Iris pigment epithelial cell (primary cell): ENCODE results near the gene MYD88.

Experiments used
- DNase-seq: peaks from one replicate; pipeline ENCODE4 v3.0.0-alpha.2; 2011; ENCODE audit warnings: low read depth

The MYD88 gene

DNA sequence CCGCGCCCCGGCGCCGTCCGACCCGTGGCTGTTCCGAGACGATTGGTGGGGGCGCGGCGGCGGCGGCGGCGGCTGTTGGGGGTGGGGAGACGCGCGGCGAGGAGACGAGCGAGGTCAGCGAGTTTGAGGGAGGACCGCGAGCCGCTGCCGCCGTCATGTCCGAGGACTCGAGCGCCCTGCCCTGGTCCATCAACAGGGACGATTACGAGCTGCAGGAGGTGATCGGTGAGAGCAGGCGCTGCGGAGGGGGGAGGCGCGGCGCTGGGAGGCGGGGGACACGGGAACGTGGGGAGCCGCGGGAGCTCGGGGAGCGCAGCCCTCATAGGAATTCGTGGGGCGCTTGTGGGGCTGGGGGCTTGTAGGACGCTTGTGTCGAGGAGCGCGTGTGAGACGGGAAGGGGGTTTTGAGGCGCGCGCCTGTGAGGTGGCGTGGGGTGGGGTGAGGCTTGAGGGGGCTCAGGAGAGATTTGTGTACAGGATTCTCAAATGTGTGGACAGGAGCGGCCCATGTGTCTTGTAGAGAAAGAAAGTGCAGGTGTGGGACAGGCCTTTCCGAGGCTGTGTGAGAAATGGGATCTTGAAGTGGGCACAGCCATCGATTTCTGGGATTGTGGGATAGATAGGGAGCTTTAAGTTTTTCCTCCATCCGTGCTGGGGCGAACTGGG lies 27.4 kb downstream of the MYD88 start:
- DNase-seq, result peak; percentile 63

DNA sequence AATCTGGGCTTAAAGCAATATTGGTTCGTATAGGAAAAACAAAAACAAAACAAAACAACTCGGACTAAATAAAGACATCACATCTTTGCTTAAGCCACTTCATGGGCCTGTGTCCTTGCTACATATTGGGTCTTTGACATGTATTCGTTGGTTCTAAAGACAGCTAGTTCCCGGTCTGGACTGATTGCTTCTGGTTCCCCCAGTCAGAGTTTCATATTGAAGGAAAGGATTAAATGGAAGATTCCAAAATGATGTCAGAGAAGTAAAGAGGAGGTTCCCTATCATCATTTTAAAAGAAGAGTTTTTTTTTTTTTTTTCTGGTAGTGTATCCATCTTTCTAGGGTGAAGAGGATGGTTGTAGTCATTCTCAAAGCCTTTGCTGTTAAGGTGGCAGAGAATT lies 29.1 kb downstream of the MYD88 start:
- DNase-seq, result no peak

DNA sequence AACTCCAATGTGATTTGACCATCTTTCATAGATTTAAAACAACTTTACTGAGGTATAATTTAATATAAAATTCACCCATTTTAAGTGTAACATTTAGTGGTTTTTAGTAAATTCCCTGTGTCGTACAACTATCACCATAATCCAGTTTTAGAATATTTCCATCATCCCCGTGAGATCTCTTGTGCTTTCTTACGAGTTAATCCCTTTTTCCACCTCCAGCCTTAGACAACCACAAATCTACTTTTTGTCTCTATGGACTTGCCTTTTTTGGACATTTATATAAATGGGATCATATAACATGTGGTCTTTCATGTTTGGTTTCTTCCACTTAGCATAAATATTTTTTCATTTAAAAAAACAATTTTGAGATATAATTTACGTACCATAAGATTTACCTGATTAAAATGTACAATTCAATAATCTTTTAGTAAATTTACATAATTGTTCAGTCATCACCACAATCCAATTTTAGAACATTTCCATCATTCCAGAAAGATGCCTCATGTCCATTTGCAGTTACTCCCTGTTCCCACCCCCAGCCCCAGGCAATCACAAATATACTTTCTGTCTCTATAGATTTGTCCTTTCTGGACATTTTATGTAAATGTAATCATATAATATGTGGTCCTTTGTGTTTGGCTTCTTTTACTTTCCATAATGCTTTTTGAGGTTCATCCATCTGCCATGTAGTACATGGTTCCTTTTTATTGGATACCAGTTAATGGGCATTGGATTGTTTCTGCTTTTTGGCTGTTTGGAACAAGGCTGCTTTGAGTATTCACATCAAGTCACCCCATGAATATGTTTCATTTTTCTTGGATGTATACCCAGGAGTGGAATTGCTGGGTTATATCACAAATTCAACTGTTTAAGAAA lies 29.9 kb downstream of the MYD88 start:
- DNase-seq, result peak; percentile 81

DNA sequence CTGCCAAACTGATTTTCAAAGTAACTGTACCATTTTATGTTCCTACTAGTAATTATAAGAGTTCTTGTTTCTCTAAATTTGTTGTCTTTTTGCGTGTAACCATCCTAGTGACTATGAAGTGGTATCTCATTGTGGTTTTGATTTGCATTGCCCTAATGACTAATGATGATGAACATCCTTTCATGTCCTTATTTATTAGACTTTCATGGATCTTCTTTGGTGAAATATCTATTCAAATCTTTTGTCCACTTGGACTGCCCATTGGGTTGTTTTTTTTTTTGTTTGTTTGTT lies 30.5 kb downstream of the MYD88 start:
- DNase-seq, result peak; percentile 52

DNA sequence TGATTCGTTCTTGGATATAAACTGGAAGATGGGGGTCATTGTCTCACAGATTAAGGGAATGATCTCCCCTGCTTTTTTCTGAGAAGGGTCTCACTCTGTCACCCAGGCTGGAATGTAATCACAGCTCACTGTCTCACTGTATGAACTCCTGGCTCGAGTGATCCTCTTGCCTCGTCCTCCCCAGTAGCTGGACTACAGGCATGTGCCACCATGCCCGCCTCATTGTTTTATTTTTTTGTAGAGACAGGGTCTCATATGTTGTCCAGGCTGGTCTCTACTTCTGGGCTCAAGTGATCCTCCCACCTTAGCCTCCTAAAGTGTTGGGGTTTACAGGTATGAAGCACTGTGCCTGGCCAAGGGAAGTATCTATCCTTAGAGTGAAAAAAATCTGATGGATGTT lies 32.3 kb downstream of the MYD88 start:
- DNase-seq, result no peak

DNA sequence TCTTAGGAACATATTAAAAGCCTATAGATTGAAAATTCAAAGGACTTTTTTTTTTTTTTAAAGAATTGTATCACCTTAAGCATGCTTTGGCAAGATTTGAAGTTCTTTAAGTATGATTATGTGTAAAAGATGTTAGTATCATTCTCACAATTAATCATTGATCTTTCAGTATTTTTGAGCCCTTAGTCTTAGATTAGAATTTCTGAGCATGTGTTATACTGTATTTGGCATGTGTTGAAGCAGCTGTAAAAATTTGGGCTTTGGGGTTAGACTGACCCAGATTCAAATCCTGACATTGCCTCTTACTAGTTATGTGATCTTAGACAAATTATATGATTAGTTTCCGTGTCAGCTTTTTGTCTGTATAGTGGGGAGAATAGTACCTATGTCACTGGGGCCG lies 33.2 kb downstream of the MYD88 start:
- DNase-seq, result no peak

DNA sequence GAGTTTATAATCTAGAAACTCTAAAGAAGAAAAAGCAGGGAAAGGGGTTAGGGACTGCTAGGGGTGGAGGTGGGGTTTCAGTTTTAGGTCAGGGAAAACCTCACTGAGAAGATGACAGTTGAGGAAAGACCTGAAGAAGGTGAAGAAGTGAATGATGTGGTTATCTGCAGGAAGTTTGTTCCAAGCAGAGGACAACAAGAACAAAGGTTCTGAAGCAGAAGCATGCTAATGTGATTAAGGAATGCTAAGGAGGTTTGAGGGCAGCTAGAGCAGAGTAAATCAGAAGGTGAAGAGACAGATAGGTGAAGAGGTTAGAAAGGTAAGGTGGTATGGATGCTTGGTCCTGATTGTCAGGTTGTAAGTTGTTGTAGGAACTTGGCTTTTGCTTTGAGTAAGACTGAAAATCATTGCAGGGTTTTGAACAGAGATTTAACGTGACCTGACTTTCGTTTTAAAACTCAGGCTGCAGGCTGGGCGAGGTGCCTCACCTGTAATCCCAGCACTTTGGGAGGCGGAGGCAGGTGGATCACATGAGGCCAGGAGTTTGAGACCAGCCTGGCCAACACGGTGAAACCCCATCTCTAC lies 35.5 kb downstream of the MYD88 start:
- no peak for DNase-seq

DNA sequence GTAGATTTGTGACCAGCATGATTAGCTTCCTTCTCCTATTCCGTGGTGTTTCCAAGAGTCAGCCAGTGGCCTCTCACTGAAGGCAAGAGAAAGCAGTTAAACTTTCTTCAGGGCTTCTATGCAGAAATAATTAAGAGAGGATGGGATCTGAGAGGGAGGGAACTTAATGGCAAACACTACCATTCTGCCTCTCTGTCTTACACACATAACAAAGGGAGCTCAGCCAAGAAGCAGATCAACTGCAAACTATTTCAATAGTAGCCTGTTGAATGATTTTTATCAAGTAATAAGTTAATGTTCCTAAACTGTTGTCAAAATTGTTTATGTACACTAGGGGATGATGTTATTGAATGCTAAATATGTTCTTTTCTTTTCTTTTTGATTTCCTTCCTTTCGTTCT lies 38.7 kb downstream of the MYD88 start:
- DNase-seq, result no peak

DNA sequence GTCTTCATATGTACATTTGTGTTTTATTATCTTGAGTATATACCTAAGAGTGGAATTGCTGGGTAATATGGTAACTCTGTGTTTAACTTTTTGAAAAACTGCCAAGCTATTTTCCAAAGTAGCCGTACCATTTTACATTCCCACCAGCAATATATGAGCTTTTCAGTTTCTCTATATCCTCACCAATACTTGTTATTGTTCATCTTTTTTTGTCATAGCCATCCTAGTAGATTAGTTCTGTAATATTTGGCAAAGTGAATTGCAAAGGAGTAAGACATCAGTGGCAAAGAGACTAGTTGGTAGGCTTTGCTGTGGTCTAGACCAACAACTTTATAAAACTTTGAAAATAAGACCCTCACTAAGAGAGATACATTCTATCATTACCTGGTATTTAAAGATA lies 48.3 kb downstream of the MYD88 start:
- DNase-seq, result no peak

DNA sequence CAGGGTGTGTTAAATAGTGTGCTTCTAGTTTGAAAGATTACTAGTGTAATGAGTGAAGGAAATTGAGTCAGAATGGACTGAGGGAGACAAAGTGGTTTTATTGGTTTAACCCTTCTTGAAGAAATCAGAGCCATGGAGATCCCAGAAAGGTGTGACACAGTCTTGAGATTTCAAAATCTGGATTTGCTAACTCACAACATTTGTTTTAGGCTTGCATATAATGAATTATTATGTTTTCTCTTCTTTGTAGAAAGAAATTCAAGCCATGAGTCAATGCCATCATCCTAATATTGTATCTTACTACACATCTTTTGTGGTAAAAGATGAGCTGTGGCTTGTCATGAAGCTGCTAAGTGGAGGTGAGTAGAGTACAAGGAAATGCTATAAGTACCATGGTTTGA lies 52.0 kb downstream of the MYD88 start:
- no peak for DNase-seq
